K562 (cell line): ENCODE measurements around the gene RBM22. TPM values are rescaled to one million over a fixed set of nuclear protein-coding genes. Genes with fewer than 3 reads are reported as not detected.

Experiments used
- BRD4 ChIP-seq: fragments of 200-600 bp; sonication (generic); IDR thresholded peaks from 2 replicates; pipeline ENCODE4 v1.6.1; 2017; ENCODE audit warnings: inconsistent platforms
- ETV1 ChIP-seq: fragments of 450-650 bp; conservative IDR thresholded peaks from 2 replicates; pipeline ENCODE4 v1.6.1; 2016; ENCODE audit warnings: missing genetic modification characterization, control low read depth, low read depth, missing compliant biosample characterization
- NR2C2 ChIP-seq, 2 experiments: fragments of 200-800 bp in 1 of 2; sonication (Bioruptor generic) in 1 of 2; sonication (generic) in 1 of 2; formaldehyde crosslinking in 1 of 2; IDR thresholded peaks; 2 replicates each; pipeline versions ENCODE4 v1.6.1 to v1.8.0; 2016 to 2022; ENCODE audit warnings: mild to moderate bottlenecking in 1 of 2, missing compliant biosample characterization in 1 of 2, missing genetic modification characterization in 1 of 2, missing genetic modification reagents in 1 of 2
- RCOR1 ChIP-seq, 2 experiments: IDR thresholded peaks; 2 replicates each; pipeline ENCODE4 v1.6.1; 2012; ENCODE audit warnings: low read depth in 2 of 2, low read length in 2 of 2, borderline replicate concordance in 1 of 2, improper control_type of control experiment in 1 of 2
- ZBED1 ChIP-seq: IDR thresholded peaks from 2 replicates; pipeline ENCODE4 v1.6.1; 2014
- ZBTB34 ChIP-seq: fragments of 250-450 bp; sonication (Bioruptor Pico); IDR thresholded peaks from 2 replicates; pipeline ENCODE4 v1.8.0; 2021; ENCODE audit warnings: mild to moderate bottlenecking, moderate library complexity
- polyA plus RNA-seq, 8 experiments: library from polyadenylated mRNA; depleted of rRNA in 4 of 8; stranded (reverse) in 5 of 8; unstranded in 3 of 8; fragments of >200 nt; fragmentation: Nextera tagmentation in 2 of 8; fragmentation: Illumina TruSeq in 1 of 8; extraction: Ambion mirVana in 2 of 8; extraction: Trizol in 1 of 8; gene quantifications; 2 replicates each; pipeline versions ENCODE4 v1.2.1 to v1.2.3, GENCODE V29; 2011 to 2014; ENCODE audit warnings: inconsistent platforms in 1 of 8, missing spikeins in 1 of 8
- total RNA-seq, 7 experiments: library from RNA; depleted of rRNA in 6 of 7; stranded (reverse); fragments of >200 nt in 6 of 7; fragmentation: Illumina TruSeq in 2 of 7; extraction: Trizol in 2 of 7; gene quantifications; 2 replicates each; pipeline versions ENCODE4 v1.2.1 to v1.2.3, GENCODE V29; 2011 to 2021; ENCODE audit warnings: low replicate concordance in 1 of 7
- TF ChIP-seq, protein P1 (sequence below): sonication (generic); formaldehyde crosslinking; IDR thresholded peaks from 2 replicates; pipeline ENCODE4 v1.8.0; 2022; ENCODE audit warnings: missing genetic modification reagents, mild to moderate bottlenecking, moderate library complexity, borderline replicate concordance
- TF ChIP-seq, protein P2 (sequence below): fragments of 450-650 bp; IDR thresholded peaks from 2 replicates; pipeline ENCODE4 v1.6.1; 2016; ENCODE audit warnings: low read depth, mild to moderate bottlenecking, moderate library complexity
- TF ChIP-seq, protein P3 (sequence below): fragments of 250-450 bp; sonication (Bioruptor Pico); IDR thresholded peaks from 2 replicates; pipeline ENCODE4 v1.4.0; 2020; ENCODE audit warnings: mild to moderate bottlenecking, moderate library complexity, borderline replicate concordance
- TF ChIP-seq, protein P4 (sequence below): fragments of 450-650 bp; IDR thresholded peaks from 2 replicates; pipeline ENCODE4 v1.6.1; 2016; ENCODE audit warnings: borderline replicate concordance
- TF ChIP-seq, protein P5 (sequence below): fragments of 250-450 bp; sonication (Bioruptor Pico); IDR thresholded peaks from 2 replicates; pipeline ENCODE4 v1.4.0; 2020

The RBM22 gene
- total and polyA plus RNA-seq, 9 of the 15 experiments (the other 6 are each of a cell fraction or from before 2014, with no cell fraction given): 31.3 to 82.2 (median 44.8) TPM

DNA sequence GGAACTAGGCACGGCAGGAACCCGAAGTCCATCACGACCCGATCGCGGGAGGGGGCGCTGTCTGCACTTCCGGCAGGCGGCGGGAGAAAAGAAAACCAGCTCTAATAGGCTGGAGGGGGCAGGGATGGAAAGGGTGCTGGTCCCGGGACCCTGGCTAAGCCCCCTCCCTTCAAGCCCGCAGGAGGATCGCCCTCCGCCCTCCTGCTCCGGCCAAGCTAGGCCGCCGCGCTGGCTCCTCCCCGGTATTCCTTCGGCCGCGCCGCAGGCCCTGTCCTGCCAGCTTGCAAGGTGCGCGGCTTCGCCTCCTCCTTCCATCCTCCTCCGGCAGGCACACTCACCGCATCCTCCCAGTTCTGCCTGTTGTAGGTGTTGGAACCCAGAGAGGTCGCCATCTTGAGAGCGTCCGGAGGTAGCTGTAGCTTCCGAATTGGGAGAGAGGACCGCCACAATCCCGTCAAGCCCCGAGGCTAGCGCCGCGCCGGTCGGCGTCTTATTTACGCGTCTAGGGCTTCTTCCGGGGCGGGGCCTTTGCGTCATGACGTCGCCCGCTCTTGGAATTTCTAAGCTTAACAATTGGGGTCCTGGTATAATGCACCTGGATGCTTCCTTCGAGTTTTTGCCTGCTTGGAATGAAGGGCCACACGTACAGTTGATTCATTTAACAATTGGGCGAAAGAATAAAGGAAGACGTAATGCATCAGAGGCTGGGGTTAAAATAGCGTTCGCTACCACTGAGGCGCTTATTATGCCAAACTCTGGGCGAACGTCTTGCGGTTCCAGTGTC, at the start of gene RBM22 (continued):
- TF ChIP-seq, protein P1, sequence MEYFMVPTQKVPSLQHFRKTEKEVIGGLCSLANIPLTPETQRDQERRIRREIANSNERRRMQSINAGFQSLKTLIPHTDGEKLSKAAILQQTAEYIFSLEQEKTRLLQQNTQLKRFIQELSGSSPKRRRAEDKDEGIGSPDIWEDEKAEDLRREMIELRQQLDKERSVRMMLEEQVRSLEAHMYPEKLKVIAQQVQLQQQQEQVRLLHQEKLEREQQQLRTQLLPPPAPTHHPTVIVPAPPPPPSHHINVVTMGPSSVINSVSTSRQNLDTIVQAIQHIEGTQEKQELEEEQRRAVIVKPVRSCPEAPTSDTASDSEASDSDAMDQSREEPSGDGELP (CRISPR knock-in tag): peak; percentile 70
- TF ChIP-seq ETV1 (tag) (peak; percentile 94), BRD4 (peak; percentile 67), ZBTB34 (CRISPR knock-in tag) (no peak), NR2C2 (CRISPR knock-in tag; IDR thresholded peaks at IDR 0.05) (0 out of 2 replicates have a peak, but pooled peaks have one; percentile 37), NR2C2 (tag; IDR thresholded peaks at IDR 0.05) (peak; percentile 72; the same call in 1 of the 2 replicates), ZBED1 (no peak), RCOR1 (IDR thresholded peaks at IDR 0.05; ENCODE audit: borderline replicate concordance in 1 of 2, low read depth in 2 of 2, low read length in 2 of 2) (peak in 1 of 2 experiments; percentile 4; a peak in 1 of 4 replicates)
- TF ChIP-seq, protein P2, sequence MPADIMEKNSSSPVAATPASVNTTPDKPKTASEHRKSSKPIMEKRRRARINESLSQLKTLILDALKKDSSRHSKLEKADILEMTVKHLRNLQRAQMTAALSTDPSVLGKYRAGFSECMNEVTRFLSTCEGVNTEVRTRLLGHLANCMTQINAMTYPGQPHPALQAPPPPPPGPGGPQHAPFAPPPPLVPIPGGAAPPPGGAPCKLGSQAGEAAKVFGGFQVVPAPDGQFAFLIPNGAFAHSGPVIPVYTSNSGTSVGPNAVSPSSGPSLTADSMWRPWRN: no peak; the same call in 1 of the 2 replicates
- TF ChIP-seq, protein P3, sequence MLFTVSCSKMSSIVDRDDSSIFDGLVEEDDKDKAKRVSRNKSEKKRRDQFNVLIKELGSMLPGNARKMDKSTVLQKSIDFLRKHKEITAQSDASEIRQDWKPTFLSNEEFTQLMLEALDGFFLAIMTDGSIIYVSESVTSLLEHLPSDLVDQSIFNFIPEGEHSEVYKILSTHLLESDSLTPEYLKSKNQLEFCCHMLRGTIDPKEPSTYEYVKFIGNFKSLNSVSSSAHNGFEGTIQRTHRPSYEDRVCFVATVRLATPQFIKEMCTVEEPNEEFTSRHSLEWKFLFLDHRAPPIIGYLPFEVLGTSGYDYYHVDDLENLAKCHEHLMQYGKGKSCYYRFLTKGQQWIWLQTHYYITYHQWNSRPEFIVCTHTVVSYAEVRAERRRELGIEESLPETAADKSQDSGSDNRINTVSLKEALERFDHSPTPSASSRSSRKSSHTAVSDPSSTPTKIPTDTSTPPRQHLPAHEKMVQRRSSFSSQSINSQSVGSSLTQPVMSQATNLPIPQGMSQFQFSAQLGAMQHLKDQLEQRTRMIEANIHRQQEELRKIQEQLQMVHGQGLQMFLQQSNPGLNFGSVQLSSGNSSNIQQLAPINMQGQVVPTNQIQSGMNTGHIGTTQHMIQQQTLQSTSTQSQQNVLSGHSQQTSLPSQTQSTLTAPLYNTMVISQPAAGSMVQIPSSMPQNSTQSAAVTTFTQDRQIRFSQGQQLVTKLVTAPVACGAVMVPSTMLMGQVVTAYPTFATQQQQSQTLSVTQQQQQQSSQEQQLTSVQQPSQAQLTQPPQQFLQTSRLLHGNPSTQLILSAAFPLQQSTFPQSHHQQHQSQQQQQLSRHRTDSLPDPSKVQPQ (CRISPR knock-in tag): no peak
- TF ChIP-seq, protein P4, sequence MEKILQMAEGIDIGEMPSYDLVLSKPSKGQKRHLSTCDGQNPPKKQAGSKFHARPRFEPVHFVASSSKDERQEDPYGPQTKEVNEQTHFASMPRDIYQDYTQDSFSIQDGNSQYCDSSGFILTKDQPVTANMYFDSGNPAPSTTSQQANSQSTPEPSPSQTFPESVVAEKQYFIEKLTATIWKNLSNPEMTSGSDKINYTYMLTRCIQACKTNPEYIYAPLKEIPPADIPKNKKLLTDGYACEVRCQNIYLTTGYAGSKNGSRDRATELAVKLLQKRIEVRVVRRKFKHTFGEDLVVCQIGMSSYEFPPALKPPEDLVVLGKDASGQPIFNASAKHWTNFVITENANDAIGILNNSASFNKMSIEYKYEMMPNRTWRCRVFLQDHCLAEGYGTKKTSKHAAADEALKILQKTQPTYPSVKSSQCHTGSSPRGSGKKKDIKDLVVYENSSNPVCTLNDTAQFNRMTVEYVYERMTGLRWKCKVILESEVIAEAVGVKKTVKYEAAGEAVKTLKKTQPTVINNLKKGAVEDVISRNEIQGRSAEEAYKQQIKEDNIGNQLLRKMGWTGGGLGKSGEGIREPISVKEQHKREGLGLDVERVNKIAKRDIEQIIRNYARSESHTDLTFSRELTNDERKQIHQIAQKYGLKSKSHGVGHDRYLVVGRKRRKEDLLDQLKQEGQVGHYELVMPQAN: peak; percentile 58; the same call in 1 of the 2 replicates
- TF ChIP-seq, protein P5, sequence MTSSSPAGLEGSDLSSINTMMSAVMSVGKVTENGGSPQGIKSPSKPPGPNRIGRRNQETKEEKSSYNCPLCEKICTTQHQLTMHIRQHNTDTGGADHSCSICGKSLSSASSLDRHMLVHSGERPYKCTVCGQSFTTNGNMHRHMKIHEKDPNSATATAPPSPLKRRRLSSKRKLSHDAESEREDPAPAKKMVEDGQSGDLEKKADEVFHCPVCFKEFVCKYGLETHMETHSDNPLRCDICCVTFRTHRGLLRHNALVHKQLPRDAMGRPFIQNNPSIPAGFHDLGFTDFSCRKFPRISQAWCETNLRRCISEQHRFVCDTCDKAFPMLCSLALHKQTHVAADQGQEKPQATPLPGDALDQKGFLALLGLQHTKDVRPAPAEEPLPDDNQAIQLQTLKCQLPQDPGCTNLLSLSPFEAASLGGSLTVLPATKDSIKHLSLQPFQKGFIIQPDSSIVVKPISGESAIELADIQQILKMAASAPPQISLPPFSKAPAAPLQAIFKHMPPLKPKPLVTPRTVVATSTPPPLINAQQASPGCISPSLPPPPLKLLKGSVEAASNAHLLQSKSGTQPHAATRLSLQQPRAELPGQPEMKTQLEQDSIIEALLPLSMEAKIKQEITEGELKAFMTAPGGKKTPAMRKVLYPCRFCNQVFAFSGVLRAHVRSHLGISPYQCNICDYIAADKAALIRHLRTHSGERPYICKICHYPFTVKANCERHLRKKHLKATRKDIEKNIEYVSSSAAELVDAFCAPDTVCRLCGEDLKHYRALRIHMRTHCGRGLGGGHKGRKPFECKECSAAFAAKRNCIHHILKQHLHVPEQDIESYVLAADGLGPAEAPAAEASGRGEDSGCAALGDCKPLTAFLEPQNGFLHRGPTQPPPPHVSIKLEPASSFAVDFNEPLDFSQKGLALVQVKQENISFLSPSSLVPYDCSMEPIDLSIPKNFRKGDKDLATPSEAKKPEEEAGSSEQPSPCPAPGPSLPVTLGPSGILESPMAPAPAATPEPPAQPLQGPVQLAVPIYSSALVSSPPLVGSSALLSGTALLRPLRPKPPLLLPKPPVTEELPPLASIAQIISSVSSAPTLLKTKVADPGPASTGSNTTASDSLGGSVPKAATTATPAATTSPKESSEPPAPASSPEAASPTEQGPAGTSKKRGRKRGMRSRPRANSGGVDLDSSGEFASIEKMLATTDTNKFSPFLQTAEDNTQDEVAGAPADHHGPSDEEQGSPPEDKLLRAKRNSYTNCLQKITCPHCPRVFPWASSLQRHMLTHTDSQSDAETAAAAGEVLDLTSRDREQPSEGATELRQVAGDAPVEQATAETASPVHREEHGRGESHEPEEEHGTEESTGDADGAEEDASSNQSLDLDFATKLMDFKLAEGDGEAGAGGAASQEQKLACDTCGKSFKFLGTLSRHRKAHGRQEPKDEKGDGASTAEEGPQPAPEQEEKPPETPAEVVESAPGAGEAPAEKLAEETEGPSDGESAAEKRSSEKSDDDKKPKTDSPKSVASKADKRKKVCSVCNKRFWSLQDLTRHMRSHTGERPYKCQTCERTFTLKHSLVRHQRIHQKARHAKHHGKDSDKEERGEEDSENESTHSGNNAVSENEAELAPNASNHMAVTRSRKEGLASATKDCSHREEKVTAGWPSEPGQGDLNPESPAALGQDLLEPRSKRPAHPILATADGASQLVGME (CRISPR knock-in tag): no peak
